Sigmoid colon (tissue), 7 donors: ENCODE results near the gene NAA25. TPM values are rescaled to one million over a fixed set of nuclear protein-coding genes. Genes with fewer than 3 reads are reported as not detected.

Experiments used
- DNase-seq: peaks from one replicate; pipeline ENCODE4 v3.0.0-alpha.2; 2019
- H3K27ac ChIP-seq, 4 donors: fragments of 200-600 bp; sonication (generic); one replicate each; pipeline ENCODE4 v1.5.1; 2016 to 2019; ENCODE audit warnings: mild to moderate bottlenecking in 1 of 4
- H3K27me3 ChIP-seq, 3 donors: fragments of 200-600 bp; sonication (generic); one replicate each; pipeline ENCODE4 v1.5.1; 2019; ENCODE audit warnings: mild to moderate bottlenecking in 1 of 3
- H3K36me3 ChIP-seq, 4 donors: fragments of 200-600 bp; sonication (generic); one replicate each; pipeline ENCODE4 v1.5.1; 2016 to 2019
- H3K4me1 ChIP-seq, 4 donors: fragments of 200-600 bp; sonication (generic); one replicate each; pipeline ENCODE4 v1.5.1; 2017 to 2019
- H3K4me3 ChIP-seq, 4 donors: fragments of 200-600 bp; sonication (generic); one replicate each; pipeline ENCODE4 v1.5.1; 2017 to 2019; ENCODE audit warnings: mild to moderate bottlenecking in 2 of 4, moderate library complexity in 1 of 4
- H3K9me3 ChIP-seq, 4 donors: fragments of 200-600 bp in 3 of 4; sonication (generic) in 3 of 4; one replicate each; pipeline versions ENCODE4 v1.5.1 to v1.6.1; 2013 to 2019
- EP300 ChIP-seq, 4 donors: sonication (generic); formaldehyde crosslinking; IDR thresholded peaks; one replicate each; pipeline ENCODE4 v1.6.1; 2017; ENCODE audit warnings: antibody characterized with exemption in 4 of 4
- POLR2A ChIP-seq, 2 donors: fragments of 450-650 bp; IDR thresholded peaks; one replicate each; pipeline ENCODE4 v1.6.1; 2016; ENCODE audit warnings: antibody characterized with exemption in 2 of 2, mild to moderate bottlenecking in 2 of 2, moderate library complexity in 2 of 2
- POLR2AphosphoS5 ChIP-seq, 4 donors: sonication (generic); formaldehyde crosslinking; IDR thresholded peaks; one replicate each; pipeline ENCODE4 v1.6.1; 2017; ENCODE audit warnings: antibody characterized with exemption in 4 of 4
- WGBS, 2 donors: extraction: QIAGEN DNeasy Blood & Tissue Kit; methylation state at CpG; one replicate each; pipeline ENCODE4 v1.1.7; 2013; 5-methylcytosine and 5-hydroxymethylcytosine counted together
- intact Hi-C: fragments of 100-400 bp; cut with DNase I; formaldehyde crosslinking; loops from one replicate; pipeline ENCODE4 v1.15.1; 2023
- polyA plus RNA-seq, 3 donors: library from polyadenylated mRNA; stranded (reverse); fragments of 200-250 nt; gene quantifications; one replicate each; pipeline ENCODE4 v1.2.3, GENCODE V29; 2013
- total RNA-seq, 4 donors: library from RNA; depleted of rRNA; stranded (reverse); fragments of >200 nt; gene quantifications; one replicate each; pipeline ENCODE4 v1.1.0, GENCODE V29; 2016
- TF ChIP-seq, protein P1 (sequence below), 4 experiments: fragments of 450-650 bp in 3 of 4; fragments of 200-600 bp in 1 of 4; IDR thresholded peaks; one replicate each; pipeline ENCODE4 v1.5.1; 2016 to 2019; ENCODE audit warnings: antibody characterized with exemption in 4 of 4, mild to moderate bottlenecking in 3 of 4, moderate library complexity in 2 of 4
- donor health status: healthy with polysubstance abuse.
- donor health status: Bipolar disorder and iron deficiency.
- donor health status: healthy.

NAA25 gene
- total and polyA plus RNA-seq, 7 donors = 0.60 to 26.6 (median 21.6) TPM

DNA sequence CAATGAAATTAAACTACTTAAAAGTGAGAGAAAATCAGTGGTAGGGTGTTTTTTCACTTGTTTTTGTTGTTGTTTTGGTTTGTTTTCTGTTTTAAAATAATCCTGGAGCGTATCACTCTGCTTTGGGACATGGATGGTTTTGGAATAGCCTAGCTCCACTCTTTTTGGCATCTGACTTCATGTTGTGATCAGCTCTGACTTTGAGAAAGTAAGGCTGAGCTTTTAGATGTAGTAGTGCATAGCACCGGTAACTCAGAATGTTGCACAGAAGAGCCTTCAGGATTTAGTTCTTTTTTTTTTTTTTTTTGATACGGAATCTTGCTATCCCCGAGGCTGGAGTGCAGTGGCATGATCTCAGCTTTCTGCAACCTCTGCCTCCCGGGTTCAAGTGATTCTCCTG is 24.8 kb upstream of the NAA25 start:
- TF ChIP-seq POLR2A (IDR thresholded peaks at IDR 0.05) = no peak
- TF ChIP-seq POLR2AphosphoS5 (IDR thresholded peaks at IDR 0.05) = no peak
- TF ChIP-seq, protein P1, sequence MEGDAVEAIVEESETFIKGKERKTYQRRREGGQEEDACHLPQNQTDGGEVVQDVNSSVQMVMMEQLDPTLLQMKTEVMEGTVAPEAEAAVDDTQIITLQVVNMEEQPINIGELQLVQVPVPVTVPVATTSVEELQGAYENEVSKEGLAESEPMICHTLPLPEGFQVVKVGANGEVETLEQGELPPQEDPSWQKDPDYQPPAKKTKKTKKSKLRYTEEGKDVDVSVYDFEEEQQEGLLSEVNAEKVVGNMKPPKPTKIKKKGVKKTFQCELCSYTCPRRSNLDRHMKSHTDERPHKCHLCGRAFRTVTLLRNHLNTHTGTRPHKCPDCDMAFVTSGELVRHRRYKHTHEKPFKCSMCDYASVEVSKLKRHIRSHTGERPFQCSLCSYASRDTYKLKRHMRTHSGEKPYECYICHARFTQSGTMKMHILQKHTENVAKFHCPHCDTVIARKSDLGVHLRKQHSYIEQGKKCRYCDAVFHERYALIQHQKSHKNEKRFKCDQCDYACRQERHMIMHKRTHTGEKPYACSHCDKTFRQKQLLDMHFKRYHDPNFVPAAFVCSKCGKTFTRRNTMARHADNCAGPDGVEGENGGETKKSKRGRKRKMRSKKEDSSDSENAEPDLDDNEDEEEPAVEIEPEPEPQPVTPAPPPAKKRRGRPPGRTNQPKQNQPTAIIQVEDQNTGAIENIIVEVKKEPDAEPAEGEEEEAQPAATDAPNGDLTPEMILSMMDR (IDR thresholded peaks at IDR 0.05) = no peak
- no peak for TF ChIP-seq EP300 (IDR thresholded peaks at IDR 0.05)
- 94% methylated on average over 5 of the region's 5 CpGs for WGBS, 2 donors
- Histone ChIP-seq H3K4me3 (no peak overlapping the region), H3K9me3 (no peaks in the 10 kb centered on the region), H3K27ac (peak overlapping the region in 2 of 4 donors; percentile 30 to 99), H3K36me3 (peaks cover 26 to 55% (median 40%) of the 10 kb centered on the region in 4 donors), H3K4me1 (peaks cover 0 to 52% (median 46%) of the 10 kb centered on the region in 4 donors), H3K27me3 (no peaks in the 10 kb centered on the region)
- intact Hi-C loops = no loop called here
- DNase-seq = no peak

DNA sequence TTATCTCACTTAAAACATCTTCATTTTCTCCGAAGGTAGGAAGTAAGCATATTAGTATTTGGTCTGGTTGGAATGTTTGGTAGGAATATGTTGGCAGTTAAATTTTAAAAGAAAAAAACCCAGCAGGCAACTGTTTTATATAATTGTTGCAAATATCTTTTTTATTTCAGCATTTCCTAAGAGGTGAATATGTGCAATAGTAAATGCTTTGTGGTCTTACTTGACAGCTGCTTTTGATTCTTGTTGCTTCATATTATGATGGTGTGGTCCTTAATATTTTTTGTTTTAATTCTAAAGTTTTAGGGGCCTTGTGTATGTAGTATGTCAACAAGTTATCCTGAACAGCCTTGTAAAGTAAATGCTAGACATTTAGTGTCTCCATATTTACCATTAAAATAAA is 23.1 kb upstream of the NAA25 start:
- Histone ChIP-seq H3K4me3 (peak overlapping the region in 1 of 4 donors; percentile 26), H3K36me3 (peaks cover 15 to 37% (median 24%) of the 10 kb centered on the region in 4 donors), H3K27ac (peak overlapping the region in 3 of 4 donors; percentile 96 to 99 (median 98)), H3K9me3 (no peaks in the 10 kb centered on the region), H3K27me3 (no peaks in the 10 kb centered on the region), H3K4me1 (peaks cover 0 to 69% (median 61%) of the 10 kb centered on the region in 4 donors)
- WGBS, 2 donors = 87 to 88% methylated on average over 1 of the region's 1 CpG
- intact Hi-C loops = no loop called here
- no peak for DNase-seq
- TF ChIP-seq POLR2A (IDR thresholded peaks at IDR 0.05) (no peak), POLR2AphosphoS5 (IDR thresholded peaks at IDR 0.05) (no peak), EP300 (IDR thresholded peaks at IDR 0.05) (no peak)
- TF ChIP-seq, protein P1 (IDR thresholded peaks at IDR 0.05) = no peak

DNA sequence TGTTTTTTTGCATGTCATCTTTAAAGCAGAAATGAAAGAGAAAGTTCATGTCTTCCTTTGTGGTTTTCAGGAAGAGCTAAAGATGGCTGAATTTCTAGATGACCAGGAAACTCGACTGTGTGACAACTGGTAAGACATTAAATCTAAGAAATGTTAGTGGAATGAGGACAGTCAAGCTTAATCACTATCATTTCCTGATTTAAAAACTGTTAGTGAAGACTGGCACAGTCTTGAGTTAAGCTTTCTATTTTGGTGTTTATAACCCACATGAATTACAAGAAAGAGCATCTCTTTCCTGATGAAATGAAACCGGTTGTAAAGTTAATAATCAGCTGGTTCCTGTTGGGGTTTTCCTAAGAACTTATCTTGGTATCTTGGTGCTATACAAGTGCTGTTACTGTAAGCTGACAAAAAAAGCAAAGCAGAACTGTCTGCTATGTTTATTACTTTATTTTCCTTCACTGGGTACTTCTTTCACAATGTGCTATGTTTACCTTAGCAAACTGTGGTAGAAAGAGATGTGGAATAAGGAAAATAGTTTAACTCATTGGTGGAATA is 21.9 kb upstream of the NAA25 start:
- H3K9me3 ChIP-seq = no peaks in the 10 kb centered on the region
- intact Hi-C loops = no loop called here
- peak overlapping the region in 2 of 4 donors; percentile 17 to 26 for H3K4me3 ChIP-seq
- H3K4me1 ChIP-seq = peaks cover 0 to 77% (median 66%) of the 10 kb centered on the region in 4 donors
- H3K27ac ChIP-seq = peak overlapping the region; percentile 66 to 99 (median 97)
- H3K27me3 ChIP-seq = no peaks in the 10 kb centered on the region
- DNase-seq = no peak
- peaks cover 4 to 26% (median 12%) of the 10 kb centered on the region in 4 donors for H3K36me3 ChIP-seq
- 0 to 3% methylated on average over 2 of the region's 2 CpGs for WGBS, 2 donors
- TF ChIP-seq POLR2A (IDR thresholded peaks at IDR 0.05) (no peak), EP300 (IDR thresholded peaks at IDR 0.05) (no peak), POLR2AphosphoS5 (IDR thresholded peaks at IDR 0.05) (no peak)
- TF ChIP-seq, protein P1 (IDR thresholded peaks at IDR 0.05) = no peak

DNA sequence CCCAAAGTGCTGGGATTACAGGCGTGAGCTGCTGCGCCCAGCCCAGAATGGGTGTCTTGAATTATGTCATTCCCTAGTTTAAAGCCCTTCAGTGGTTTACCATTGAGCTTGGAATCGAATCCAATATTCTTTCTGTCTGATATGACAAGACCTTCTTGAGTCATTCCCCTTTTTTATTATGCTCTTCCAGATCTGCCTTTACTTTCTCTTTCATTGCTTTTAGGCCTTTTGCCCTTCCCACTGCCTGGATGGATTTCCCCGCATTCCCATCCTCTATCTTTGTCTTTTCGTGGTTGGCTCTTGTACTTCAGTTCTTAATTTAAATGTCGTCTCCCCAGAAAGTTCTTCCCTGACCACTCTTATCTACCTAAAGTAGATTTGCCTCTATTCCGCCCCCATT is 18.3 kb upstream of the NAA25 start:
- WGBS, 2 donors = 74 to 80% methylated on average over 7 of the region's 7 CpGs
- peaks cover 0 to 88% (median 71%) of the 10 kb centered on the region in 4 donors for H3K4me1 ChIP-seq

DNA sequence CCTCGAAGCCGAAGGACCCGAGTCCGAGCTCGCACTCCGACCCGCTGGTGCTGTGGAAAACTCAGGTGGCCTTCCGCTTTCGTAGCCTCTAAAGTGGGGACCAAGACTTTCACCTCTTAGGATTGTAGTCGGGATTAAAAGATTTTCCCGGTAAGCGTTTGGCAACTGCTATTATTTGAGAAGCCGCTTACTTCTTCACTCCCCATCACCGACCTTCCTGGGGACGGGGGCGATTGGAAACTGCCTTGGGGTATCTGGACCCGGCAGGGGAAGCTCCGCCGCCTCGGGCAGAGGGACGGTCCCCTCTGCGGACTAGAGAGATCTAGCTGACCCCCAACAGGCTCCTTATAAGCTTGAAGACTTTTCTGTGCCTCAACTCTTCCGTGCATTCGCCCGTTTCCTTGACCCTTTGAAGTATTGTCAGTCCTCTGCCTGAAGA is 17.4 kb upstream of the NAA25 start:
- intact Hi-C loops = loop anchor here (1.0 to 10.0 kb wide), 3 partner anchors 17 to 259 kb away; partner anchors contain the start of genes ERP29, HECTD4 and TMEM116
- Histone ChIP-seq H3K27me3 (no peaks in the 10 kb centered on the region), H3K4me1 (peaks cover 0 to 87% (median 71%) of the 10 kb centered on the region in 4 donors), H3K4me3 (peak overlapping the region; percentile 80 to 94 (median 94)), H3K9me3 (no peaks in the 10 kb centered on the region), H3K27ac (peak overlapping the region; percentile 96 to 99 (median 98)), H3K36me3 (peaks cover 0 to 2% (median 0%) of the 10 kb centered on the region in 4 donors)
- WGBS, 2 donors = 1 to 3% methylated on average over 25 of the region's 25 CpGs
- no peak for DNase-seq
- no peak for TF ChIP-seq POLR2AphosphoS5 (IDR thresholded peaks at IDR 0.05)
- TF ChIP-seq, protein P1 (IDR thresholded peaks at IDR 0.05) = no peak
- no peak for TF ChIP-seq EP300 (IDR thresholded peaks at IDR 0.05)
- no peak for TF ChIP-seq POLR2A (IDR thresholded peaks at IDR 0.05)

More for the DNA sequence above, 18.3 kb upstream of the NAA25 start:
- peak overlapping the region; percentile 80 to 94 (median 94) for H3K4me3 ChIP-seq
- intact Hi-C loops = loop anchor here (5.0 to 10.0 kb wide), 2 partner anchors 115 to 258 kb away; partner anchors contain the start of genes ERP29, HECTD4 and TMEM116
- no peak for TF ChIP-seq POLR2A (IDR thresholded peaks at IDR 0.05)
- peak in 1 of 4 donors; percentile 19 for TF ChIP-seq POLR2AphosphoS5 (IDR thresholded peaks at IDR 0.05)
- no peaks in the 10 kb centered on the region for H3K27me3 ChIP-seq
- H3K9me3 ChIP-seq = no peaks in the 10 kb centered on the region
- peaks cover 0 to 11% (median 0%) of the 10 kb centered on the region in 4 donors for H3K36me3 ChIP-seq
- peak overlapping the region; percentile 96 to 99 (median 98) for H3K27ac ChIP-seq
- no peak for DNase-seq
